ENCODE measurements around the gene ECHS1.

DNA sequence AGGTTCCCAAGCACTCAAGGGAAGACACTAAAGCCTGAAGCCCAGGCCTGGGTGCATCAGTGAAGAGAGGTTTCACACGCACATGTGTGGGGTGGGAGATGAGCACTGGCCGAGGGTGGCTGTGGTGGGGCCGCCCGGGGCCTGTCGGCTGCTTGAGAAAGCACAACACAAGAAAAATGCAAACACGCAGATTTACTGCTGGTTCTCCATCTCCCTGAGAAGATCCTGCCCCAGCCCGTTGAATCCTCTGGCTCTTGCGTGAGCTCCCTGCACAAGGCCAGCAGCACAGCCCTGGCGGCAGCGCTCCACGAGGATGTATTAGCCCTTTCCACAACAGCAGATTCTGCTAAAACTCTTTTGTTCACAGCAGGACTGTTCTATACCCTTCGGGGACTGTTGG lies 58.2 kb downstream of the ECHS1 start:
- TF ChIP-seq EZH2 (IDR thresholded peaks at IDR 0.05; ENCODE audit: borderline replicate concordance, low read depth, low read length, severe bottlenecking) (no peak), POLR2AphosphoS5 (IDR thresholded peaks at IDR 0.05; ENCODE audit: insufficient read depth, low read depth, low read length) (no peak), POLR2A (IDR thresholded peaks at IDR 0.05; ENCODE audit: low read depth, low read length) (no peak), MYC (IDR thresholded peaks at IDR 0.05; ENCODE audit: low read depth, low read length) (no peak)
- TF ChIP-seq, protein P1, sequence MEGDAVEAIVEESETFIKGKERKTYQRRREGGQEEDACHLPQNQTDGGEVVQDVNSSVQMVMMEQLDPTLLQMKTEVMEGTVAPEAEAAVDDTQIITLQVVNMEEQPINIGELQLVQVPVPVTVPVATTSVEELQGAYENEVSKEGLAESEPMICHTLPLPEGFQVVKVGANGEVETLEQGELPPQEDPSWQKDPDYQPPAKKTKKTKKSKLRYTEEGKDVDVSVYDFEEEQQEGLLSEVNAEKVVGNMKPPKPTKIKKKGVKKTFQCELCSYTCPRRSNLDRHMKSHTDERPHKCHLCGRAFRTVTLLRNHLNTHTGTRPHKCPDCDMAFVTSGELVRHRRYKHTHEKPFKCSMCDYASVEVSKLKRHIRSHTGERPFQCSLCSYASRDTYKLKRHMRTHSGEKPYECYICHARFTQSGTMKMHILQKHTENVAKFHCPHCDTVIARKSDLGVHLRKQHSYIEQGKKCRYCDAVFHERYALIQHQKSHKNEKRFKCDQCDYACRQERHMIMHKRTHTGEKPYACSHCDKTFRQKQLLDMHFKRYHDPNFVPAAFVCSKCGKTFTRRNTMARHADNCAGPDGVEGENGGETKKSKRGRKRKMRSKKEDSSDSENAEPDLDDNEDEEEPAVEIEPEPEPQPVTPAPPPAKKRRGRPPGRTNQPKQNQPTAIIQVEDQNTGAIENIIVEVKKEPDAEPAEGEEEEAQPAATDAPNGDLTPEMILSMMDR (IDR thresholded peaks at IDR 0.05; ENCODE audit: extremely low read depth in 1 of 2, insufficient read depth in 1 of 2, low read depth in 1 of 2, low read length in 2 of 2): no peak

Data from endothelial cell of umbilical vein (primary cell).